Stimulated activated CD8-positive, alpha-beta memory T cell treated with anti-CD3 and anti-CD28 coated beads, Interleukin-7, amount 100 ng/mL, for 4 hours (primary cell): ENCODE data around the gene GIPC2.
"Not testable (repeated sequence)": the region's sequence is repeated elsewhere in the genome, so short reads cannot be mapped to it uniquely, and the experiment has no call there.

Experiments used
- DNase-seq, 2 donors: peaks; one replicate each; pipeline ENCODE4 v3.0.0-alpha.2; 2020; ENCODE audit warnings: low read depth in 2 of 2

GIPC2 gene

GRCh38 chr1:78036450-78036849 lies 9.3 kb upstream of the GIPC2 start:
- no peak for DNase-seq

- DNase-seq, result no peak
Measured at GRCh38 chr1:78038071-78038470, 7.7 kb upstream of the GIPC2 start.

- DNase-seq, result no peak
Measured at GRCh38 chr1:78038491-78038939, 7.3 kb upstream of the GIPC2 start.

GRCh38 chr1:78040484-78041089 lies 5.2 kb upstream of the GIPC2 start:
- DNase-seq, result no peak

- DNase-seq, result no peak
Measured at GRCh38 chr1:78043436-78043835, 2.3 kb upstream of the GIPC2 start.

GRCh38 chr1:78044796-78045562 lies 787 bp upstream of the GIPC2 start:
- no peak for DNase-seq

GRCh38 chr1:78045563-78045925 lies 222 bp upstream of the GIPC2 start:
- no peak for DNase-seq

GRCh38 chr1:78047106-78047505 lies 1.3 kb downstream of the GIPC2 start:
- no peak for DNase-seq

GRCh38 chr1:78047631-78048030 lies 1.9 kb downstream of the GIPC2 start:
- DNase-seq, result no peak

GRCh38 chr1:78048446-78048845 lies 2.7 kb downstream of the GIPC2 start:
- DNase-seq, result no peak

- no peak for DNase-seq
Measured at GRCh38 chr1:78049396-78049795, 3.6 kb downstream of the GIPC2 start.

- no peak for DNase-seq
Measured at GRCh38 chr1:78051005-78051404, 5.2 kb downstream of the GIPC2 start.

- DNase-seq, result no peak
Measured at GRCh38 chr1:78052685-78053405, 7.1 kb downstream of the GIPC2 start.

- no peak for DNase-seq
Measured at GRCh38 chr1:78053498-78053897, 7.7 kb downstream of the GIPC2 start.

- no peak for DNase-seq
Measured at GRCh38 chr1:78054559-78054958, 8.8 kb downstream of the GIPC2 start.

GRCh38 chr1:78054972-78055371 lies 9.2 kb downstream of the GIPC2 start:
- DNase-seq, result no peak

- no peak for DNase-seq
Measured at GRCh38 chr1:78055565-78056132, 9.9 kb downstream of the GIPC2 start.

- no peak for DNase-seq
Measured at GRCh38 chr1:78058670-78059069, 12.9 kb downstream of the GIPC2 start.

- DNase-seq, result no peak
Measured at GRCh38 chr1:78060857-78061563, 15.2 kb downstream of the GIPC2 start.

GRCh38 chr1:78061825-78062523 lies 16.2 kb downstream of the GIPC2 start:
- no peak for DNase-seq

- not testable (repeated sequence) for DNase-seq
Measured at GRCh38 chr1:78064886-78065285, 19.1 kb downstream of the GIPC2 start.
